HepG2 (cell line): ENCODE results near the gene RAB11FIP2. TPM values are rescaled to one million over a fixed set of nuclear protein-coding genes. Genes with fewer than 3 reads are reported as not detected.
A peak's percentile ranks its signal among the peaks of the same experiment; 100 is the strongest.

ENCODE experiments used
- DMAP1 ChIP-seq: IDR thresholded peaks from 2 replicates; pipeline ENCODE4 v1.6.1; 2016
- E2F1 ChIP-seq: sonication (generic); formaldehyde crosslinking; IDR thresholded peaks from 2 replicates; pipeline ENCODE4 v1.5.0; 2020; ENCODE audit warnings: missing genetic modification reagents
- EEA1 ChIP-seq: sonication (generic); formaldehyde crosslinking; IDR thresholded peaks from 2 replicates; pipeline ENCODE4 v1.5.1; 2020; ENCODE audit warnings: mild to moderate bottlenecking, missing genetic modification reagents, borderline replicate concordance
- ELF3 ChIP-seq: IDR thresholded peaks from 2 replicates; pipeline ENCODE4 v1.6.1; 2016; ENCODE audit warnings: missing genetic modification reagents, missing compliant biosample characterization
- FOXA3 ChIP-seq: IDR thresholded peaks from 2 replicates; pipeline ENCODE4 v1.6.1; 2016; ENCODE audit warnings: missing genetic modification reagents, missing compliant biosample characterization
- GABPB1 ChIP-seq: IDR thresholded peaks from 2 replicates; pipeline ENCODE4 v1.6.1; 2016; ENCODE audit warnings: mild to moderate bottlenecking, missing genetic modification reagents, moderate library complexity, missing compliant biosample characterization
- HBP1 ChIP-seq: IDR thresholded peaks from 2 replicates; pipeline ENCODE4 v1.6.1; 2016; ENCODE audit warnings: low read depth, control low read depth
- HCFC1 ChIP-seq: fragments of 150-350 bp; IDR thresholded peaks from 2 replicates; pipeline ENCODE4 v1.6.1; 2014; ENCODE audit warnings: low read depth, low read length
- HDAC2 ChIP-seq: sonication (generic); formaldehyde crosslinking; IDR thresholded peaks from 2 replicates; pipeline ENCODE4 v1.4.0; 2020; ENCODE audit warnings: missing genetic modification reagents
- HOXA5 ChIP-seq: sonication (generic); formaldehyde crosslinking; IDR thresholded peaks from 2 replicates; pipeline ENCODE4 v1.4.0; 2020; ENCODE audit warnings: missing genetic modification reagents
- KDM2A ChIP-seq: sonication (generic); formaldehyde crosslinking; IDR thresholded peaks from 2 replicates; pipeline ENCODE4 v1.4.0; 2020; ENCODE audit warnings: low read depth, missing genetic modification reagents, borderline replicate concordance
- KLF6 ChIP-seq: IDR thresholded peaks from 2 replicates; pipeline ENCODE4 v1.8.0; 2016; ENCODE audit warnings: missing biosample characterization, missing genetic modification reagents
- NCOA1 ChIP-seq: sonication (generic); formaldehyde crosslinking; IDR thresholded peaks from 2 replicates; pipeline ENCODE4 v1.9.0; 2021; ENCODE audit warnings: missing genetic modification reagents
- RXRA ChIP-seq: sonication (generic); formaldehyde crosslinking; IDR thresholded peaks from 2 replicates; pipeline ENCODE4 v1.5.1; 2020; ENCODE audit warnings: missing genetic modification reagents
- SATB2 ChIP-seq: sonication (generic); formaldehyde crosslinking; IDR thresholded peaks from 2 replicates; pipeline ENCODE4 v1.5.0; 2020; ENCODE audit warnings: missing genetic modification reagents
- TFDP2 ChIP-seq: sonication (generic); formaldehyde crosslinking; IDR thresholded peaks from 2 replicates; pipeline ENCODE4 v1.4.0; 2020; ENCODE audit warnings: missing genetic modification reagents
- UBTF ChIP-seq: sonication (generic); formaldehyde crosslinking; IDR thresholded peaks from 2 replicates; pipeline ENCODE4 v1.4.0; 2020; ENCODE audit warnings: mild to moderate bottlenecking, missing genetic modification reagents
- ZFP91 ChIP-seq: sonication (generic); formaldehyde crosslinking; IDR thresholded peaks from 2 replicates; pipeline ENCODE4 v1.9.0; 2022; ENCODE audit warnings: missing genetic modification reagents, mild to moderate bottlenecking, borderline replicate concordance
- ZKSCAN5 ChIP-seq: sonication (generic); formaldehyde crosslinking; IDR thresholded peaks from 2 replicates; pipeline ENCODE4 v1.5.1; 2020; ENCODE audit warnings: mild to moderate bottlenecking, missing genetic modification reagents
- ZNF501 ChIP-seq: sonication (generic); formaldehyde crosslinking; IDR thresholded peaks from 2 replicates; pipeline ENCODE4 v1.5.1; 2020; ENCODE audit warnings: mild to moderate bottlenecking, moderate library complexity, missing genetic modification reagents
- ZNF543 ChIP-seq: sonication (generic); formaldehyde crosslinking; IDR thresholded peaks from 2 replicates; pipeline ENCODE4 v1.4.0; 2020; ENCODE audit warnings: mild to moderate bottlenecking, missing genetic modification reagents
- ZNF775 ChIP-seq: sonication (generic); formaldehyde crosslinking; IDR thresholded peaks from 2 replicates; pipeline ENCODE4 v1.4.0; 2020; ENCODE audit warnings: missing genetic modification reagents, mild to moderate bottlenecking, moderate library complexity, borderline replicate concordance
- polyA plus RNA-seq, 8 experiments: library from polyadenylated mRNA; depleted of rRNA in 3 of 8; stranded (reverse) in 7 of 8; unstranded in 1 of 8; fragments of >200 nt; fragmentation: Illumina TruSeq in 4 of 8; extraction: Trizol in 4 of 8; gene quantifications; 2 replicates each; pipeline versions ENCODE4 v1.2.1 to v1.2.3, GENCODE V29; 2011 to 2016; ENCODE audit warnings: low read depth in 4 of 8, missing spikeins in 1 of 8, mixed read lengths in 1 of 8; ENCODE audit not compliant: insufficient read depth in 1 of 8
- total RNA-seq, 5 experiments: library from RNA; depleted of rRNA; stranded (reverse); fragments of >200 nt; fragmentation: Illumina TruSeq; extraction: Trizol; gene quantifications; 2 replicates each; pipeline ENCODE4 v1.2.3, GENCODE V29; 2016; ENCODE audit warnings: low read depth in 1 of 5

The RAB11FIP2 gene
- total and polyA plus RNA-seq, 2 of the 13 experiments (the other 11 are each of a cell fraction or from before 2014, with no cell fraction given) = 4.7 to 13.0 TPM

GRCh38 chr10:118046395-118047156 lies at the start of gene RAB11FIP2 (continued):
- peak; percentile 76 for TF ChIP-seq ZFP91 (CRISPR knock-in tag)
- peak; percentile 58; the same call in 1 of the 2 replicates for TF ChIP-seq DMAP1 (CRISPR knock-in tag)
- peak; percentile 57; the same call in 1 of the 2 replicates for TF ChIP-seq E2F1 (CRISPR knock-in tag)
- TF ChIP-seq HOXA5 (CRISPR knock-in tag) = 0 out of 2 replicates have a peak, but pooled peaks have one; percentile 51
- TF ChIP-seq ZNF501 (CRISPR knock-in tag) = peak; percentile 47; the same call in 1 of the 2 replicates
- peak; percentile 79; the same call in 1 of the 2 replicates for TF ChIP-seq ELF3 (CRISPR knock-in tag)
- TF ChIP-seq ZNF543 (CRISPR knock-in tag) = peak; percentile 80
- peak; percentile 56; the same call in 1 of the 2 replicates for TF ChIP-seq TFDP2 (CRISPR knock-in tag)
- peak; percentile 26; the same call in 1 of the 2 replicates for TF ChIP-seq HDAC2 (CRISPR knock-in tag)
- peak; percentile 65; the same call in 1 of the 2 replicates for TF ChIP-seq SATB2 (CRISPR knock-in tag)
- 0 out of 2 replicates have a peak, but pooled peaks have one; percentile 21 for TF ChIP-seq KLF6
- no peak for TF ChIP-seq ZKSCAN5 (CRISPR knock-in tag)
- TF ChIP-seq UBTF = peak; percentile 99
- 0 out of 2 replicates have a peak, but pooled peaks have one; percentile 7 for TF ChIP-seq ZNF775 (CRISPR knock-in tag)
- TF ChIP-seq GABPB1 (CRISPR knock-in tag) = peak; percentile 88
- 0 out of 2 replicates have a peak, but pooled peaks have one; percentile 23 for TF ChIP-seq HBP1 (CRISPR knock-in tag)
- peak; percentile 60; the same call in 1 of the 2 replicates for TF ChIP-seq NCOA1
- peak; percentile 28; the same call in 1 of the 2 replicates for TF ChIP-seq FOXA3 (CRISPR knock-in tag)
- peak; percentile 53 for TF ChIP-seq RXRA (CRISPR knock-in tag)
- peak; percentile 74 for TF ChIP-seq KDM2A (CRISPR knock-in tag)
- TF ChIP-seq EEA1 (CRISPR knock-in tag) = no peak
- peak; percentile 52 for TF ChIP-seq HCFC1
